GM12874 (cell line): ENCODE results near the gene CARD9.

Experiments used
- CTCF ChIP-seq: IDR thresholded peaks from 2 replicates; pipeline ENCODE4 v1.5.1; 2011; ENCODE audit warnings: low read depth, mild to moderate bottlenecking, control low read depth, low read length, moderate library complexity; ENCODE audit not compliant: insufficient read depth

The CARD9 gene

GRCh38 chr9:136316896-136317676, 56.4 kb downstream of the CARD9 start:
- no peak for TF ChIP-seq CTCF

- no peak for TF ChIP-seq CTCF
These were observed 57.2 kb downstream of the CARD9 start for GRCh38 chr9:136316271-136316751.

GRCh38 chr9:136314944-136315343, 58.5 kb downstream of the CARD9 start:
- TF ChIP-seq CTCF = no peak

GRCh38 chr9:136314056-136314416, 59.4 kb downstream of the CARD9 start:
- no peak for TF ChIP-seq CTCF
